ENCODE results near the gene SLC39A11.

SLC39A11 gene

DNA sequence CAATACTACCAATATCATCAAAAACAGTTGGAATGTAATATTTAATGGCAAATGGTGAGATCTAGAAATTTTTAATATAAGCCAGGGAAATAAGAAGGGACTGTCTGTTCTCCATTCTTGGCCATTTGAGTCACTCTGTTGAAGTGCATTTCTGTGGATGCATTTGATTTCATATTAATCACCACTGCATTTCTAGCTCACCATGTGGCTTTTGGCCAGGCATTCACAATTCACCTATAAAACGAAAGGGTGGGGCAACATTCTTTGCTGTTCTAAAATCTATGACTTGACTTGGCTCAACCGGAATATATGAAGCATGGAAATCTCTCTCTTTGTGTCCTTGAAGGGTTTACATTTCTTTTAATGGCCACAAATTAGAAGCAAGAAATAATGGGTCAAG lies 483.0 kb downstream of the SLC39A11 start:
- no peak for DNase-seq (ENCODE audit: low read depth in 4 of 4, low spot score in 1 of 4)

DNA sequence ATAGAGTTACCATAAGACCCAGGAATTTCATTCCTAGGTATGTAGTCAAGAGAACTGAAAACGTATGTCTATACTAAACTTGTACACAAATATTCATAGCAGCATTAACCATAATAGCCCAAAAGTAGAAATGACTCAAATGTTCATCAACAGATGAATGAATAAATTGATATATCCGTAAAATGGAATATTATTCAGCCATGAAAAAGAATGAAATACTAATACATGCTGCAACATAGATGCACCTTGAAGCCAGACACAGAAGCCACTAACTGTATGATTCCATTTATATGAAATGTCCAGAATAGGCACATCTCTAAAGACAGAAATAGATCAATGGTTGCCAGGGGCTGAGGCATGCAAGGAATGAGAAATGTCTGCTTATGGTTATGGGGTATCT lies 484.1 kb downstream of the SLC39A11 start:
- no peak for DNase-seq (ENCODE audit: low read depth in 4 of 4, low spot score in 1 of 4)

DNA sequence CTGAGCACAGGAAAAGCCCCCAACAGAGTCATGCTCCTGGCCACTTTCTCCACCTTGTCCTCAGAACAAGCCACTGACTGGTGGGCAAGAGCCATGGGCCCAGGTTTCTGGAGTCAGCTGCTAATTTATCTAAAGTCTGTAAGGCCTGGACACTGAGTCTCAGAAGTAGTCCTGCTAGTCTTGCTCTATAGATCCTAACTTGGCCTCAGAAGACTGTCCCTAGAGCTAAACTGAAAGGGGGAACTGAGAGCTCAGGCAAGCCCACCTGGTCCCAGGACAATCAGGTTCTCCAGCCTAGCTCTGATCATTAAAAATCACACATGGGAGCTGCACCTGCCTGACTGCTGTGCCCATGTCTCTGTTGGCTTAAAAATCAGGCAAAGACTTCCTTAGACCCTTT lies 485.8 kb downstream of the SLC39A11 start:
- no peak for DNase-seq (ENCODE audit: low read depth in 4 of 4, low spot score in 1 of 4)

DNA sequence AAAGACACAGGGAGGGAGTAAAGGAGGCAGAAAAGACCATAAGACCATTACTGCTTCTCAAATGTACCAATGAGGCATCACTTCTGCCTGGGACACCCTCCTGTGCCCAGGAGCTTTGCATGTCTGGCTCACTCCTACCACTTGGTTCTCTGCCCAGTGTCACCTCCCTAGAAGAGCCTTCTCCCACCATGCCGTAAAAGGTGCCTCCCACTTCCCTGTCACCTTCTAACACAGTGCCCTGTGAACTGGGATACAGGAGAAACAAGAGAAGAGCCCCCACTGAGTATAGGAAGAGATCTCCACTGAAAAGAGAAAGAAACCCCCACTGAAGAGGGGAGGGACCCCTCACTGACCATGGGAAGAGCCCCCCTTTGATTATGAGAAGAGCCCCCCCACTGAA lies 486.9 kb downstream of the SLC39A11 start:
- no peak for DNase-seq (ENCODE audit: low read depth in 4 of 4, low spot score in 1 of 4)

DNA sequence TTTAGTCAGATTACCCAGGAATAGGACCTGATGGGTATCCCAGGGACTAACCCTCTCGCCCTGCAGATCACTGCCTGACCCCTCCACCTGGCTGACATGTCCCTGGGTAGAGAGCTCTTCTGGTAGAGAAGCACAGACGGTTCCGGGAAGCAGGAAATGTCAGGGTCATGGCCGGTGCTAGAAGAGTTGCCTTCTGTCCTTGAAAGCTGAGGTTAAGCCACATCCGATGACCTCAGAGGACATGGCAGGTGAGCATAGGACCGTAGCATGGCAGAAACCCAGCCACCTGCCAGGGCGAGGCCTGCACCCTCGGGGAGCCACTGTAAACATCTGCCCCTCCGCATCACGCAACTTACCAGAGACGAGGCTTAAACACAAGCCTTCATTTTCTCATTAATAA lies 488.0 kb downstream of the SLC39A11 start:
- no peak for DNase-seq (ENCODE audit: low read depth in 4 of 4, low spot score in 1 of 4)

DNA sequence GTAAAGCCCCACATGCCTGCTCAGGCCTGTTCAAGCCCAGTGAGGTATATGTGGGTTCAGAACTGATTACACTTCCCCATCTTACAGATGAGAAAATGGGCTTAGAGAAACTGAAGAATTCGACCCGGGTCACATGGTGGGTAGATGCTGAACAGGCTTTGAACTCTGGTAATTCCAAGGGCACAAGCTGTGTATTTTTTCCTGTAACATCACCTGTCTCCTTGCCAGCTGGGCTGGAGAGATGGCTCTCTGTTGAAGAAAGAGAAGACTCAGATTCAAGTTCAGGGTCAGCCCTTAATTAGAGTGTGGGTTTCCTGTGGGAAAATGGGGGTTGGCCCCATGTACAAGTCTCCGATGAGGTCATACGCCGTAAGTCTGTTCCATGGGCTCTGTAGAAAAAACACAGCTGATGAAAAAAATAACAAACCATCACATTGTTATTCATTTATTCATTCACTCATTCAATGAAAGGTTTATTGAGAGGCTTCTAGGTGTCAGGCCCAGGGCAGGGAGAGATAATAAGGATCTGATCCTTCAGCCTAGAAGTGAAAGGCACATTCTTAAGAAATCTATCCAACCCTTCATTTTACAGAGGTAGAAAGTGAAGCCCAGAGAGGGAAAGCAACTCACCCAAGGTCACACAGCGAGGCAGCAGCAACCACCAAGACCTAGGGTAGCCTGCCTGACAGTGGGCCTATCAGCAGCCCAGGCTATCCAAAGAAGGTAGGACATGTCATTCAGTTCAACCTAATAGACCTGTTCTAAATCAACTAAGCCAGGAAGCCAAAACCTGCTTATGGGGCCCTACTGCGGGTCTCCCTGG lies 488.9 kb downstream of the SLC39A11 start:
- DNase-seq (ENCODE audit: low read depth in 4 of 4, low spot score in 1 of 4) = no peak

DNA sequence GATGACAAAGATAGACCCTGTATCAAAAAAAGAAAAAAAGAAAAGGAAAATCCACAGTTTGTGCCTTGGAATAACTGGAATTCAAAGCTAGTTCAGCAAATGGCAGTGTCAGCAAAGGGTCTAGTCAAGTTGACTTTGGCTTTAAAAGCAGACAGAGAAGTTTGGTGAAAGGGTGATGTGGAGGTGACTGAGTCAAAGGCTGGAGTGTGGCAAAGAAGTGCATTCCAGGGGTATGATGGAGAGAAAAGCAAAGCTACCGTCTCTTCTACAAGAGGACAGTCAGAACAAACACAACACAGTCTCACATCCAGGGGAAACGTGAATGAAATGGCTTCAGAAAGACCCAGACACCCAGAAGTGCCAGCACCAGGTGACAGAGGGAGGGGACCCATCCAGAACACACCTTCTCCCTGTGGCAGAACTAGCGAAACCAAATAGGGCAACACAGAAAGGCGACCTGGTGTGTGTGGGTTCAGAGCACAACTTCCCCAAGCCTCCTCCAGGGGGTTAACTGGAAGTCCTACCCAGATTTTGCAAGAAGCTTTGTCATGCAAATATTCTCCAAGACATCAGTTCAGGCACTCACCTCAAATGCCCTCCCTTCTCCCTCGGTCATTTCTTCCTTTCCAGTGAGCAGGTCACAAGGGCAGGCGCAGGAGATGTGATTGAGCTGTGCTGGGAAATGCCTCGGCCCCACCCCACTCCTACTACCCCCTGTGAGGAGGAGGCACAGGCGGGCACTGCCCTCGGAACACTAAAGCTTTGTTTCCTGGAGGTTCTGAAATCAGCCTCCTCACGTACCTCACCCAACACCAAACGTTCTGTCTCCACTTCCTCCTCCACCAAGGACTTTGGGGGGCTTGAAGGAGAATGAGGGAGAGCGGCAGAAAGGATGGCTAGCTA lies 489.7 kb downstream of the SLC39A11 start:
- DNase-seq (ENCODE audit: low read depth in 4 of 4, low spot score in 1 of 4) = no peak

DNA sequence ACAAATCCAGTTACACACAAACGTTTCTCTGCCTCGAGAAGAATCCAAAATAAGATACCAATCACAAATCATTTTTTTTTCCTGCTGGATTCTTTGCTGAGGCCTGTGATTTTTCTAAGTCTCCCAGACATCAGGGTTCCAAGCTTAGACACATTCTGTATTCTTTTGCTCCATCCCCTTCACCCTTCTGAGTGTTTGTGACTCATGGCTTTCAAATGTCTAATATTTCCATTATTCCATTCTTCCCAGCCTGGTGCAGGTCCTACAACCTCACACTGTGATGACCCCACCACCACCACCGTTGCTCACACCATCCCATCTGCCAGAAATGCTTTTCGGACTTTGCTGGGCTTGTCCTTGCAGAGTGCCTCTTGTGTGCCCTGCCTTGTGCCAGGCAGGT lies 491.6 kb downstream of the SLC39A11 start:
- DNase-seq (ENCODE audit: low read depth in 4 of 4, low spot score in 1 of 4) = no peak

DNA sequence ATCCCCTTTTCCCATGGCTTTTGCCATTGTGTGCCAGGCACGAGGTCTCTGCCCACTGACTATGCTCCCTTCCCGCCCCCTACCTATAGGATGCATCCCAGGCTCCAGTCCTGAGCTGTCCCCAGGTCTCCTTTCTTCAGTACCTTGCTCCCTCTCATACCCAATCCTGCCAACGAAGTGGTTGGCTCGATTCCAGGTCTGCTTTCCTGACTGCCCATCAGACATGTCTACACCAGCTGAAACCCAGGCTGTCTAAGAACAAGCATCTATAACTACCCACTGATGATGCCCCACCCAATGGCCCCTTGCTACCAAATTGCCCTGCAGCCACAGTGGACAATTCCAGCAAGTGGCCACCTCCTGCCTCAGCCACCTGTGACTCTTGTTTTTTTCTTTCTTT lies 492.6 kb downstream of the SLC39A11 start:
- no peak for DNase-seq (ENCODE audit: low read depth in 4 of 4, low spot score in 1 of 4)

DNA sequence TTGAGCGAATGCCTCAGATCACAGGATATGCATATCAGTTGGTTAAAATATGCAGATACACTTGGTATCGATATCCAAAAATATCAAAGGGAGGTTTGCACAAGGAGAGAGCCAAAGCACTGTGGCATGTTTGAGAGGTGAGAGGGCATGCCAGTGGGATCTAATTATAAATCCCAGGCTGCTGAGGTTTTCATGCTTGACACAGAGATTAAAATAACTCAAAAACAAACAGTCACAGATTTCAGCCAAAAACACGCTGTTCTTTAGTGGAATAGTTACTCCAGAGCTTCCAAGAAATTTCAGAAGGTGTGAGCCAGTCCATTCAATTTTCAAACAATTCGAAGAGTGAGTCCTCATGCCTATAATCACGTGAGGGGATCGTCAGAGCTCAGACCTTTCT lies 493.8 kb downstream of the SLC39A11 start:
- no peak for DNase-seq (ENCODE audit: low read depth in 4 of 4, low spot score in 1 of 4)

DNA sequence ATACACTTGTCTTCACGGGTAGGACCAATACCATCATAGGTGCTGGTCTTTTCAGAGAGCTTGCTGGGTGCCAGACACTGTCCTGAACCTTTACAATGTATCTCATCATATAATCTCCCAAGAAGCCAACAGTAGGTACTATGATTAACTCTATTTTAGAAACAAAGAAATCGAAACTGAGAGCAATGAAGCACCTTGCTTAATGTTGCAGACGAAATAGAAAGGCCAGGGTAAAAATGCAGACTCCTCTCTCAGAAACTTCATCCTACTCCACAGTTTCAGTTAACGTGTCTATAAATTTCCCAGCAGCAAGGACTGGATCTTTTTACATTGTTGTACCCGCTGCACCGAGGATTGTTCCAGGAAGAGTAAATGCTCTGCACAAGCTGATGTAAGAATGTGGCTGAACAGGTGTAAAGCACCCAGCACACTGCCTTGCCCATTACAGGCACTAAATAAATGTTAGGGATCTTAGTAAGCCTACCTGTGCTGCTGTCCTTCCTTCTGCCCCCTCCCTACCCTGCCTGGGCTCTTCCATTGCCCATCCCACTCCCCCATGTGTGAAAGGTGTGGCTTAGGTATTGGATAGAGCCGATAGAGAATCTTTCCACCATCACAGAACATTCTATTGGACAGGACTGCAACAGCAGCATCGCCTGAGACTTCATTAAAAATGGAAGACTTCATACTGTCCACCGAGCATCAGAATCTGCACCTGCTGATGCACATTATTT lies 495.0 kb downstream of the SLC39A11 start:
- no peak for DNase-seq (ENCODE audit: low read depth in 4 of 4, low spot score in 1 of 4)

All from stimulated activated CD4-positive, alpha-beta T cell treated with anti-CD3 and anti-CD28 coated beads, Interleukin-1b, Interleukin-23, amount 100 ng/mL, for 24 hours (primary cell).